ENCODE data around the gene CARD11. TPM values are rescaled to one million over a fixed set of nuclear protein-coding genes. Genes with fewer than 3 reads are reported as not detected.

Gene CARD11
- total and polyA plus RNA-seq, 3 donors from 2014 or later, result 2.9 to 3.9 (median 3.2) TPM

GRCh38 chr7:2970307-2970664 lies 73.4 kb downstream of the CARD11 start:
- no peaks in the 10 kb centered on the region for H3K27me3 ChIP-seq
- intact Hi-C loops (cut with DNase I; ENCODE audit: low total_unique reads), result no loop called here
- WGBS, 2 donors, result 92 to 95% methylated on average over 4 of the region's 4 CpGs
- DNase-seq, result no peak
- no peaks in the 10 kb centered on the region for H3K9me3 ChIP-seq
- no peak overlapping the region for H3K27ac ChIP-seq
- TF ChIP-seq POLR2A (IDR thresholded peaks at IDR 0.05) (no peak), CTCF (IDR thresholded peaks at IDR 0.05) (no peak)
- H3K4me3 ChIP-seq, result no peak overlapping the region
- no peaks in the 10 kb centered on the region for H3K4me1 ChIP-seq
- no peaks in the 10 kb centered on the region for H3K36me3 ChIP-seq (ENCODE audit: low read depth, missing control alignments)

- Histone ChIP-seq H3K9me3 (no peaks in the 10 kb centered on the region), H3K27me3 (no peaks in the 10 kb centered on the region), H3K27ac (no peak overlapping the region), H3K36me3 (ENCODE audit: low read depth, missing control alignments) (no peaks in the 10 kb centered on the region), H3K4me1 (no peaks in the 10 kb centered on the region), H3K4me3 (no peak overlapping the region)
- 93 to 94% methylated on average over 6 of the region's 6 CpGs for WGBS, 2 donors
- TF ChIP-seq POLR2A (IDR thresholded peaks at IDR 0.05) (no peak), CTCF (IDR thresholded peaks at IDR 0.05) (no peak)
- peak; percentile 1 for DNase-seq
- intact Hi-C loops (cut with DNase I; ENCODE audit: low total_unique reads), result no loop called here
These were observed 74.0 kb downstream of the CARD11 start for GRCh38 chr7:2969398-2970306.

- intact Hi-C loops (cut with DNase I; ENCODE audit: low total_unique reads), result no loop called here
- Histone ChIP-seq H3K4me1 (no peaks in the 10 kb centered on the region), H3K4me3 (no peak overlapping the region), H3K27me3 (no peaks in the 10 kb centered on the region), H3K9me3 (no peaks in the 10 kb centered on the region), H3K36me3 (ENCODE audit: low read depth, missing control alignments) (no peaks in the 10 kb centered on the region), H3K27ac (no peak overlapping the region)
- peak; percentile 0 for DNase-seq
- TF ChIP-seq POLR2A (IDR thresholded peaks at IDR 0.05) (no peak), CTCF (IDR thresholded peaks at IDR 0.05) (no peak)
- 79 to 87% methylated on average over 13 of the region's 13 CpGs for WGBS, 2 donors
These were observed 74.9 kb downstream of the CARD11 start for GRCh38 chr7:2968616-2969397.

GRCh38 chr7:2968176-2968575 lies 75.5 kb downstream of the CARD11 start:
- no peak for TF ChIP-seq CTCF (IDR thresholded peaks at IDR 0.05)
- no peak for TF ChIP-seq POLR2A (IDR thresholded peaks at IDR 0.05)
- H3K36me3 ChIP-seq (ENCODE audit: low read depth, missing control alignments), result no peaks in the 10 kb centered on the region
- no peaks in the 10 kb centered on the region for H3K27me3 ChIP-seq
- no peaks in the 10 kb centered on the region for H3K9me3 ChIP-seq
- H3K27ac ChIP-seq, result no peak overlapping the region
- peak; percentile 2 for DNase-seq
- WGBS, 2 donors, result 84 to 91% methylated on average over 8 of the region's 8 CpGs
- no peak overlapping the region for H3K4me3 ChIP-seq
- intact Hi-C loops (cut with DNase I; ENCODE audit: low total_unique reads), result no loop called here
- H3K4me1 ChIP-seq, result no peaks in the 10 kb centered on the region

All from testis (tissue), 3 donors.